AG09309 (cell line): ENCODE measurements around the gene IDS.
"Not testable (repeated sequence)": the region's sequence is repeated elsewhere in the genome, so short reads cannot be mapped to it uniquely, and the experiment has no call there.

Experiments
- DNase-seq: peaks from one replicate; pipeline ENCODE4 v3.0.0-alpha.2; 2010; ENCODE audit warnings: low read depth
- H3K4me3 ChIP-seq: 2 replicates; pipeline ENCODE4 v1.5.1; 2011; ENCODE audit warnings: mild to moderate bottlenecking, low read depth, low read length, moderate library complexity; ENCODE audit not compliant: control insufficient read depth
- CTCF ChIP-seq: IDR thresholded peaks from 2 replicates; pipeline ENCODE4 v1.5.1; 2011; ENCODE audit warnings: mild to moderate bottlenecking, low read depth, low read length, inconsistent platforms; ENCODE audit not compliant: insufficient read depth, control insufficient read depth; ENCODE audit errors: missing control alignments

IDS gene

GRCh38 chrX:149528381-149528780, 23.3 kb upstream of the IDS start:
- no peak for DNase-seq
- H3K4me3 ChIP-seq, result no peak overlapping the region
- TF ChIP-seq CTCF, result no peak

GRCh38 chrX:149527705-149528104, 22.6 kb upstream of the IDS start:
- TF ChIP-seq CTCF, result peak; percentile 60
- H3K4me3 ChIP-seq, result no peak overlapping the region
- no peak for DNase-seq

GRCh38 chrX:149526318-149527033, 21.4 kb upstream of the IDS start:
- not testable (repeated sequence) for DNase-seq, H3K4me3 ChIP-seq

- not testable (repeated sequence) for H3K4me3 ChIP-seq, DNase-seq
These were observed 20.8 kb upstream of the IDS start for GRCh38 chrX:149525903-149526302.

GRCh38 chrX:149525389-149525788, 20.3 kb upstream of the IDS start:
- not testable (repeated sequence) for H3K4me3 ChIP-seq, DNase-seq

GRCh38 chrX:149522916-149523315, 17.8 kb upstream of the IDS start:
- DNase-seq, result no peak
- no peak overlapping the region for H3K4me3 ChIP-seq
- TF ChIP-seq CTCF, result no peak

- no peak overlapping the region for H3K4me3 ChIP-seq
- TF ChIP-seq CTCF, result no peak
- no peak for DNase-seq
These were observed 16.3 kb upstream of the IDS start for GRCh38 chrX:149521438-149521837.

- not testable (repeated sequence) for DNase-seq, H3K4me3 ChIP-seq
These were observed 15.7 kb upstream of the IDS start for GRCh38 chrX:149520636-149521277.

GRCh38 chrX:149518236-149518635, 13.1 kb upstream of the IDS start:
- H3K4me3 ChIP-seq, result no peak overlapping the region
- no peak for TF ChIP-seq CTCF

More at GRCh38 chrX:149518236-149518635, 13.1 kb upstream of the IDS start:
- no peak for DNase-seq
